CD4-positive, alpha-beta T cell (primary cell): Measurements from ENCODE around the gene MELTF. TPM values are rescaled to one million over a fixed set of nuclear protein-coding genes. Genes with fewer than 3 reads are reported as not detected.

Source experiments
- ATAC-seq: fragments of 200-7000 bp; cut with Tn5 transposase; one replicate; pipeline ENCODE4 v1.10.0; 2022; ENCODE audit warnings: mild to moderate bottlenecking; ENCODE audit not compliant: poor library complexity
- CTCF ChIA-PET: fragments of 350-600 bp; sonication (Branson Sonifier 250); formaldehyde crosslinking; loops from one replicate; lab custom pipeline; 2021; ENCODE audit warnings: antibody characterized with exemption, inconsistent platforms; lab: Charles Lee
- POLR2A ChIA-PET: fragments of 350-600 bp; sonication (Branson Sonifier 250); formaldehyde crosslinking; loops from one replicate; lab custom pipeline; 2021; ENCODE audit warnings: antibody characterized with exemption, inconsistent platforms; lab: Charles Lee
- DNase-seq, 14 experiments: peaks; one replicate each; pipeline ENCODE4 v3.0.0-alpha.2; 2013 to 2020; ENCODE audit warnings: mixed read lengths in 2 of 14
- H3K27ac ChIP-seq, 2 donors: one replicate each; pipeline versions ENCODE4 v1.5.1 to v1.7.0; 2013; ENCODE audit warnings: low read length in 2 of 2, low read depth in 1 of 2, mild to moderate bottlenecking in 1 of 2
- H3K27me3 ChIP-seq, 2 experiments: 1 replicate in 1 of 2; 2 replicates in 1 of 2; pipeline versions ENCODE4 v1.6.1 to v1.7.0; 2013; ENCODE audit warnings: low read length in 2 of 2, control low read depth in 1 of 2, mild to moderate bottlenecking in 1 of 2, moderate library complexity in 1 of 2; ENCODE audit not compliant: insufficient read depth in 2 of 2, control insufficient read depth in 1 of 2
- H3K36me3 ChIP-seq: one replicate; pipeline ENCODE4 v1.6.1; 2013; ENCODE audit warnings: low read length, control low read depth; ENCODE audit not compliant: insufficient read depth
- H3K4me1 ChIP-seq: one replicate; pipeline ENCODE4 v1.6.1; 2013; ENCODE audit warnings: low read length, control low read depth; ENCODE audit not compliant: insufficient read depth
- H3K4me3 ChIP-seq: one replicate; pipeline ENCODE4 v1.5.1; 2013; ENCODE audit warnings: mild to moderate bottlenecking, low read length, moderate library complexity
- H3K9me3 ChIP-seq, 2 experiments: 1 replicate in 1 of 2; 2 replicates in 1 of 2; pipeline versions ENCODE4 v1.6.1 to v1.7.0; 2013; ENCODE audit warnings: low read length in 2 of 2, mild to moderate bottlenecking in 2 of 2, control low read depth in 1 of 2, moderate library complexity in 1 of 2; ENCODE audit not compliant: control insufficient read depth in 1 of 2, insufficient read depth in 1 of 2
- H3K27ac Mint-ChIP-seq: one replicate; pipeline ENCODE4 v1.8.0; 2020; ENCODE audit warnings: mixed read lengths
- H3K27me3 Mint-ChIP-seq: one replicate; pipeline ENCODE4 v1.8.0; 2021; ENCODE audit warnings: mixed read lengths
- H3K36me3 Mint-ChIP-seq: one replicate; pipeline ENCODE4 v1.8.0; 2021; ENCODE audit warnings: low read depth, mixed read lengths
- H3K4me1 Mint-ChIP-seq: one replicate; pipeline ENCODE4 v1.8.0; 2021; ENCODE audit warnings: low read depth, mixed read lengths
- H3K4me3 Mint-ChIP-seq: one replicate; pipeline ENCODE4 v1.8.0; 2020; ENCODE audit warnings: mild to moderate bottlenecking, mixed read lengths
- H3K9me3 Mint-ChIP-seq: one replicate; pipeline ENCODE4 v1.8.0; 2020; ENCODE audit warnings: mixed read lengths
- intact Hi-C, 2 experiments: fragments of 100-400 bp; cut with DNase I in 1 of 2; cut with micrococcal nuclease in 1 of 2; formaldehyde crosslinking; loops; one replicate each; pipeline versions ENCODE4 v1.15.1 to v1.9.0; 2023 to 2025; cut with DNase I, micrococcal nuclease
- total RNA-seq, 174 experiments: library from RNA in 2 of 174; stranded (reverse) in 2 of 174; gene quantifications; one replicate each; pipeline ENCODE4 v1.2.3 and lab custom pipeline; 2021 to 2026
- TF ChIP-seq, protein P1 (sequence below): fragments of 200-600 bp; IDR thresholded peaks from one replicate; pipeline ENCODE4 v1.8.0; 2022; ENCODE audit warnings: antibody characterized with exemption, mild to moderate bottlenecking

The MELTF gene
- total RNA-seq, 2 experiments from 2014 or later: 0.89 to 1.2 TPM

DNA sequence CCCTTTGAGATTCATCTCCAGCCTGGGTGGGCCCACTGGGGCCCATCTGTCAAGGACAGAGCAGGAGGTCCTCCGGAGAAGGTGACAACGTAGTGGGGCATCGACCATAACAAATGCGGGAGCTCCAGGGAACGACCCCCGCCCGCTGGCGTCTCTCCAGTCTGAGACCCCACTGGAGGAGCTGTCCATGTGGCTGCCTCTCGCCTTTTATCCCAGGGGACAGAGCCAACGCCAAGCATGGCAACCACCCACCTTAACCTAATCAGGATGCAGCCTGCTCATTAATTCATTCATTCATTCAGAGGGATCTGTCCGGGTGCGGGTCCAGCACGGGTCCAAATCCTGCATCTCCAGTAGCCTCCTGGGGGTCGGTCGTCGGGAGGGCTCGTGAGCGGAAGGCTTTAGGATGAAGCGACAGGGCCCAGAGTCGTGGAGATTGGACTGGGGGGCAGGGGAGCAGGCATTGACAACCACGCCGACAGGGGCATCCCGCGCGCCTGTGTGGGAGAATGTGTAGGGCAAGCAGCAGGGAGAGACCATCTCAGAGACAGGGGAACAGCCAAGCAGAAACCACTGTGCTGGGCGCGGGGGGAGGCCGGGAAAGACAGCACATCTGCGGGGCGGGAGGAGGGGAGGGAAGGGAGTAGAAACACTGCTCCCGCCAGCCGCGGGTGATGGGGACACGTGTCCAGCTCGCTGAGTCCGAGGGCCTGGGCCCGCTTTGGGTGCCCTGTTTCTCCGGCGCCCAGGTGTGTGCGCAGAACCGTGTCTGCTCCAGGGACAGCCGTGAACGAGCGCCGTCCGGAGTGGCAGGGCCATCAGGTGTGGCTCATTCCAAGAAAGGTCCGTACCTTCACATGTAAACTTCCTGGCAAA, 62.9 kb downstream of the MELTF start:
- POLR2A ChIA-PET: no interaction called here
- peak overlapping the region; percentile 78 for H3K4me3 Mint-ChIP-seq
- peaks cover 19% of the 10 kb centered on the region for H3K27me3 Mint-ChIP-seq
- TF ChIP-seq, protein P1, sequence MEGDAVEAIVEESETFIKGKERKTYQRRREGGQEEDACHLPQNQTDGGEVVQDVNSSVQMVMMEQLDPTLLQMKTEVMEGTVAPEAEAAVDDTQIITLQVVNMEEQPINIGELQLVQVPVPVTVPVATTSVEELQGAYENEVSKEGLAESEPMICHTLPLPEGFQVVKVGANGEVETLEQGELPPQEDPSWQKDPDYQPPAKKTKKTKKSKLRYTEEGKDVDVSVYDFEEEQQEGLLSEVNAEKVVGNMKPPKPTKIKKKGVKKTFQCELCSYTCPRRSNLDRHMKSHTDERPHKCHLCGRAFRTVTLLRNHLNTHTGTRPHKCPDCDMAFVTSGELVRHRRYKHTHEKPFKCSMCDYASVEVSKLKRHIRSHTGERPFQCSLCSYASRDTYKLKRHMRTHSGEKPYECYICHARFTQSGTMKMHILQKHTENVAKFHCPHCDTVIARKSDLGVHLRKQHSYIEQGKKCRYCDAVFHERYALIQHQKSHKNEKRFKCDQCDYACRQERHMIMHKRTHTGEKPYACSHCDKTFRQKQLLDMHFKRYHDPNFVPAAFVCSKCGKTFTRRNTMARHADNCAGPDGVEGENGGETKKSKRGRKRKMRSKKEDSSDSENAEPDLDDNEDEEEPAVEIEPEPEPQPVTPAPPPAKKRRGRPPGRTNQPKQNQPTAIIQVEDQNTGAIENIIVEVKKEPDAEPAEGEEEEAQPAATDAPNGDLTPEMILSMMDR: no peak
- H3K27me3 ChIP-seq: peaks cover 0 to 6% of the 10 kb centered on the region in 2 experiments
- ATAC-seq (no peak), DNase-seq (no peak)
- H3K4me1 Mint-ChIP-seq: peaks cover 11% of the 10 kb centered on the region
- CTCF ChIA-PET: no interaction called here
- H3K36me3 Mint-ChIP-seq: no peaks in the 10 kb centered on the region
- no peak overlapping the region for H3K4me3 ChIP-seq
- no peaks in the 10 kb centered on the region for H3K36me3 ChIP-seq
- no peak overlapping the region for H3K27ac ChIP-seq
- H3K9me3 Mint-ChIP-seq: no peaks in the 10 kb centered on the region
- peaks cover 11% of the 10 kb centered on the region for H3K4me1 ChIP-seq
- intact Hi-C loops: loop anchor here in 1 of 2 experiments (2.0 kb wide), 1 partner anchor 20 kb away; no protein-coding TSS in a partner anchor
- H3K27ac Mint-ChIP-seq: no peak overlapping the region
- no peaks in the 10 kb centered on the region for H3K9me3 ChIP-seq

DNA sequence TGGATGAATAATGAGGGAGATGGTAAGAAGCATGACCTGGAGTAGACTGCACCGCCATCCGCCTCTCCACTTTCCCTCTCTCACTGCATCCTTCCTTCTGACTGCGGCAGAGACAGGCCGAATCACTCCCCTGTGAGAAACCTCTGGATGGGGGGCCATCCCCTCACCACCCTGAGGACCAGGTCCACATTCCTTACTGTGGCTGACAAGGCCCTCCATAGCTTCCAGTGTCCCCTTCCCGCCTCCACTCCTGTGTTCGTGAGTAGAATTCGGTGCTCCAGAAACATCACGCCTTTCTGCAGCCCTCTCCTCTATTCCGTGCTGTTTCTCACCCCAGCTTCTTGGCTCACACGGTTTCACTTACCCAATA, 63.8 kb downstream of the MELTF start:
- CTCF ChIA-PET: no interaction called here
- no peaks in the 10 kb centered on the region for H3K36me3 ChIP-seq
- peaks cover 13% of the 10 kb centered on the region for H3K27me3 Mint-ChIP-seq
- H3K4me1 Mint-ChIP-seq: peaks cover 11% of the 10 kb centered on the region
- no peak overlapping the region for H3K27ac ChIP-seq
- POLR2A ChIA-PET: no interaction called here
- no peaks in the 10 kb centered on the region for H3K36me3 Mint-ChIP-seq
- no peak overlapping the region for H3K4me3 ChIP-seq
- H3K27ac Mint-ChIP-seq: no peak overlapping the region
- H3K9me3 ChIP-seq: no peaks in the 10 kb centered on the region
- DNase-seq (no peak), ATAC-seq (no peak)
- peak overlapping the region; percentile 30 for H3K4me3 Mint-ChIP-seq
- intact Hi-C loops: loop anchor here in 1 of 2 experiments (2.0 kb wide), 1 partner anchor 19 kb away; no protein-coding TSS in a partner anchor
- H3K27me3 ChIP-seq: peaks cover 0 to 6% of the 10 kb centered on the region in 2 experiments
- TF ChIP-seq, protein P1: no peak
- no peaks in the 10 kb centered on the region for H3K9me3 Mint-ChIP-seq
- H3K4me1 ChIP-seq: peaks cover 11% of the 10 kb centered on the region

DNA sequence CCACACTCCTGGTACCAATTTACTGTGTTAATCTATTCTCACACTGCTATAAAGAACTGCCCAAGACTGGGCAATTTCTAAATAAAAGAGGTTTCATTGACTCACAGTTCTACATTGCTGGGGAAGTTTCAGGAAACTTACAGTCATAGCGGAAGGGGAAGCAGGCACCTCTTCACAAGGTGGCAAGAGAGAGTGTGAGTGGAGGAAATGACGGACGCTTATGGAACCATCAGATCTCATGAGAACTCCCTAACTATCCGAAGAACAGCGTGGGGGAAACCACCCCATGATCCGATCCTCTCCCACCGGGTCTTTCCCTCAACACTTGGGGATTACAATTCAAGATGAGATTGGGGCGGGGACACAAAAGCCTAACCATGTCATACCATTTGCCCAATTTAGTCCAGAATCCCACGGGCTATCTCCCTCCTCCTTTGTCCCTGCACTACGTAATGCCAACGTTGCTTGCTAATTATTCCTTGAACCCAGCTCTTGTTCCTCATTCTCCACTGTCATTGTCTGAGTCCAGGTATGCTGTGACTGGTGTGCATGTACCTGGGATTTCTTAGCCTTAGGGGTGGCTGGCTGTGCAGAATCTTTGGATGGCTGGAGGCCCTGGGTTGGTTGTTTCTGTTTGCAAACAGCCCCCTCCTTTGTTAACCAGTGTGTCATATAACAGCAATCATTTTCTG, 64.4 kb downstream of the MELTF start:
- Mint-ChIP-seq H3K4me1 (peaks cover 8% of the 10 kb centered on the region), H3K9me3 (no peaks in the 10 kb centered on the region), H3K36me3 (no peaks in the 10 kb centered on the region), H3K27ac (no peak overlapping the region), H3K4me3 (peak overlapping the region; percentile 4), H3K27me3 (peaks cover 8% of the 10 kb centered on the region)
- Histone ChIP-seq H3K27ac (no peak overlapping the region), H3K27me3 (peaks cover 0 to 6% of the 10 kb centered on the region in 2 experiments), H3K4me3 (no peak overlapping the region), H3K9me3 (no peaks in the 10 kb centered on the region), H3K4me1 (peaks cover 11% of the 10 kb centered on the region), H3K36me3 (no peaks in the 10 kb centered on the region)
- CTCF ChIA-PET: no interaction called here
- ATAC-seq (no peak), DNase-seq (no peak)
- intact Hi-C loops: no loop called here
- POLR2A ChIA-PET: no interaction called here
- TF ChIP-seq, protein P1: no peak
